Measurements from ENCODE around the gene SMIM13. TPM values are rescaled to one million over a fixed set of nuclear protein-coding genes. Genes with fewer than 3 reads are reported as not detected.

The SMIM13 gene
- polyA plus RNA-seq, 1 donor (not counting 4 experiments of a cell fraction or from before 2014, with no cell fraction given): 7.7 TPM

DNA sequence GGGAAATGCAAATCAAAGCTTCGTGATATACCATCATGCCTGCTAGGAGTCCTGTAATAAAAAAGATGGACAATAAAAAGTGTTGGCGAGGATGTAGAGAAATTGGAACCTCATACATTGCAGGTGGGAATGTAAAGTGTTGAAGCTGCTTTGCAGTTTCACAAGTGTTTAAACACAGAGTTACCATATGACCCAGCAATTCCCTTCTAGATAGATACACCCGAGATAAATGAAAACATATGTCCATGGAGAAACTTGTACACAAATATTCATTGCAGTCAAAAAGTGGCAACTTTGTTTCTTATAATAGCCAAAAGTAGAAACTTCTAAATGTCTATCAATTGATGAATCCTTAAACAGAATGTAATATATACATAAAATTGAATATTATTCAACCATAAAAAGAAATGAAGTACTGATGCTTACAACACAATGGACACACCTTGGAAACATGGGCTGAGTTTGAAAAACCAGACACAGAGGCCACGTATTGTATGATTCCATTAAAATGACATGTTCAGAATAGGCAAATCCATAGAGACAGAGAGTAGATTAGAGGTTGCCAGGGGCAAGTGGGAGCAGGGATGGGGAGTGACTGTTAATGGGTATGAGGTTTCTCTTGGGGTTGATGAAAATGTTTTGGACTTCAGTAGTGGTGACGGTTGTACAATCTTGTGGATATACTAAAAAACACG, 38.7 kb downstream of the SMIM13 start:
- Histone ChIP-seq H3K27me3 (ENCODE audit: control insufficient read depth, extremely low read depth, insufficient read depth, low read length) (no peaks in the 10 kb centered on the region), H3K4me2 (ENCODE audit: control insufficient read depth, extremely low read depth, insufficient read depth, low read depth, low read length) (no peak overlapping the region), H3K4me3 (ENCODE audit: control insufficient read depth in 2 of 3, extremely low read depth in 1 of 3, insufficient read depth in 2 of 3, low read depth in 1 of 3, low read length in 3 of 3) (no peak overlapping the region), H3K9me1 (ENCODE audit: control insufficient read depth, extremely low read depth, insufficient read depth, low read length) (no peaks in the 10 kb centered on the region), H3K9me3 (ENCODE audit: control insufficient read depth, low read depth, low read length) (no peaks in the 10 kb centered on the region), H3K9ac (ENCODE audit: control insufficient read depth, extremely low read depth, insufficient read depth, low read length) (no peak overlapping the region), H3K27ac (ENCODE audit: control insufficient read depth, insufficient read depth, low read length) (no peak overlapping the region), H2AFZ (ENCODE audit: control insufficient read depth, low read length) (no peak overlapping the region), H3K36me3 (ENCODE audit: control insufficient read depth in 2 of 2, extremely low read depth in 1 of 2, insufficient read depth in 2 of 2, low read length in 2 of 2) (peaks cover 7% of the 10 kb centered on the region in 2 experiments), H3K79me2 (ENCODE audit: control insufficient read depth, insufficient read depth, low read length) (peaks cover 43% of the 10 kb centered on the region), H4K20me1 (ENCODE audit: control insufficient read depth, extremely low read depth, insufficient read depth, low read length) (no peaks in the 10 kb centered on the region), H3K4me1 (ENCODE audit: control insufficient read depth, extremely low read depth, insufficient read depth, low read length) (peaks cover 15% of the 10 kb centered on the region)
- dilution Hi-C loops (cut with MboI; ENCODE audit: extremely low pct_ligation_motif_present, low sequenced_read_pairs): no loop called here
- FAIRE-seq (no peak), DNase-seq (ENCODE audit: low read depth, low spot score) (no peak)
- TF ChIP-seq EZH2 (IDR thresholded peaks at IDR 0.05; ENCODE audit: low read length): no peak
- TF ChIP-seq, protein P1, sequence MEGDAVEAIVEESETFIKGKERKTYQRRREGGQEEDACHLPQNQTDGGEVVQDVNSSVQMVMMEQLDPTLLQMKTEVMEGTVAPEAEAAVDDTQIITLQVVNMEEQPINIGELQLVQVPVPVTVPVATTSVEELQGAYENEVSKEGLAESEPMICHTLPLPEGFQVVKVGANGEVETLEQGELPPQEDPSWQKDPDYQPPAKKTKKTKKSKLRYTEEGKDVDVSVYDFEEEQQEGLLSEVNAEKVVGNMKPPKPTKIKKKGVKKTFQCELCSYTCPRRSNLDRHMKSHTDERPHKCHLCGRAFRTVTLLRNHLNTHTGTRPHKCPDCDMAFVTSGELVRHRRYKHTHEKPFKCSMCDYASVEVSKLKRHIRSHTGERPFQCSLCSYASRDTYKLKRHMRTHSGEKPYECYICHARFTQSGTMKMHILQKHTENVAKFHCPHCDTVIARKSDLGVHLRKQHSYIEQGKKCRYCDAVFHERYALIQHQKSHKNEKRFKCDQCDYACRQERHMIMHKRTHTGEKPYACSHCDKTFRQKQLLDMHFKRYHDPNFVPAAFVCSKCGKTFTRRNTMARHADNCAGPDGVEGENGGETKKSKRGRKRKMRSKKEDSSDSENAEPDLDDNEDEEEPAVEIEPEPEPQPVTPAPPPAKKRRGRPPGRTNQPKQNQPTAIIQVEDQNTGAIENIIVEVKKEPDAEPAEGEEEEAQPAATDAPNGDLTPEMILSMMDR (optimal IDR thresholded peaks at IDR 0.05 in 1 of 3, IDR thresholded peaks at IDR 0.05 in 1 of 3, conservative IDR thresholded peaks at IDR 0.05 in 1 of 3; ENCODE audit: extremely low read depth in 1 of 3, insufficient read depth in 2 of 3, low read length in 3 of 3): no peak

DNA sequence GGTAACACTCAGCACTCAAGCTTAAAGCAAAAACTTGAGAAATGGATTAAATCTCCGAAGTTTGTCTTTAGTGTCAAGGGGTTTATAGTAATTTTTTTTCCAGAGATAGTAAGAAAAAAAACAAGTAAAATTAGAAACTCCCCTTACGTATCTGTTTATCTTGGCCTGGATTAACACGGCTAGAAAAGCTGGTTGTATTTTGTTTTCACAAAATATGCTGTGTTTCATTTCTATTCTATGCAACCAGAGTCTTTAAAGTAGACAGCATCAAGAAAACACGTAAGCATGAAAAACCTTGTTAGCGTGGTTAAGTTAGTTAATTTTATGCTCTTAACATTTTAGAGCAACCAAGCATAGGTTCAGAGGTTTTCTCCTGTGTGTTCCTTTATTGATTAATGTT, 39.6 kb downstream of the SMIM13 start:
- Histone ChIP-seq H3K9ac (ENCODE audit: control insufficient read depth, extremely low read depth, insufficient read depth, low read length) (no peak overlapping the region), H3K9me3 (ENCODE audit: control insufficient read depth, low read depth, low read length) (no peaks in the 10 kb centered on the region), H3K27ac (ENCODE audit: control insufficient read depth, insufficient read depth, low read length) (no peak overlapping the region), H2AFZ (ENCODE audit: control insufficient read depth, low read length) (no peak overlapping the region), H3K4me3 (ENCODE audit: control insufficient read depth in 2 of 3, extremely low read depth in 1 of 3, insufficient read depth in 2 of 3, low read depth in 1 of 3, low read length in 3 of 3) (no peak overlapping the region), H3K36me3 (ENCODE audit: control insufficient read depth in 2 of 2, extremely low read depth in 1 of 2, insufficient read depth in 2 of 2, low read length in 2 of 2) (peaks cover 5 to 7% of the 10 kb centered on the region in 2 experiments), H3K4me1 (ENCODE audit: control insufficient read depth, extremely low read depth, insufficient read depth, low read length) (peaks cover 23% of the 10 kb centered on the region), H4K20me1 (ENCODE audit: control insufficient read depth, extremely low read depth, insufficient read depth, low read length) (no peaks in the 10 kb centered on the region), H3K27me3 (ENCODE audit: control insufficient read depth, extremely low read depth, insufficient read depth, low read length) (no peaks in the 10 kb centered on the region), H3K79me2 (ENCODE audit: control insufficient read depth, insufficient read depth, low read length) (peaks cover 34% of the 10 kb centered on the region), H3K4me2 (ENCODE audit: control insufficient read depth, extremely low read depth, insufficient read depth, low read depth, low read length) (no peak overlapping the region), H3K9me1 (ENCODE audit: control insufficient read depth, extremely low read depth, insufficient read depth, low read length) (no peaks in the 10 kb centered on the region)
- FAIRE-seq: no peak
- TF ChIP-seq EZH2 (IDR thresholded peaks at IDR 0.05; ENCODE audit: low read length): no peak
- TF ChIP-seq, protein P1 (optimal IDR thresholded peaks at IDR 0.05 in 1 of 3, IDR thresholded peaks at IDR 0.05 in 1 of 3, conservative IDR thresholded peaks at IDR 0.05 in 1 of 3; ENCODE audit: extremely low read depth in 1 of 3, insufficient read depth in 2 of 3, low read length in 3 of 3): no peak
- DNase-seq (ENCODE audit: low read depth, low spot score): no peak
- dilution Hi-C loops (cut with MboI; ENCODE audit: extremely low pct_ligation_motif_present, low sequenced_read_pairs): no loop called here

Data from keratinocyte (primary cell).